SK-N-SH (cell line): Measurements from ENCODE around the gene PBOV1. TPM values are rescaled to one million over a fixed set of nuclear protein-coding genes. Genes with fewer than 3 reads are reported as not detected.

Source experiments
- CTCF ChIA-PET: fragments of 300-600, 350-600 bp; formaldehyde crosslinking; extraction: SDS; loops from one replicate; lab custom pipeline; 2021; lab: Yijun Ruan, JAX
- POLR2A ChIA-PET: fragments of 350-600 bp; sonication (Branson Sonifier 250); formaldehyde crosslinking; extraction: SDS; loops from one replicate; lab custom pipeline; 2020; ENCODE audit warnings: antibody characterized with exemption, inconsistent platforms; lab: Yijun Ruan, JAX
- DNase-seq: peaks from one replicate; pipeline ENCODE4 v3.0.0; 2012
- H2AFZ ChIP-seq: fragments of 200-600 bp; sonication (generic); 2 replicates; pipeline ENCODE4 v1.8.1; 2016; ENCODE audit warnings: antibody characterized with exemption, mild to moderate bottlenecking, low read depth
- H3F3A ChIP-seq: fragments of 200-600 bp; sonication (generic); replicated peaks from 2 replicates; pipeline ENCODE3; 2016; ENCODE audit warnings: antibody characterized with exemption, mild to moderate bottlenecking; ENCODE audit not compliant: insufficient read depth
- H3K27ac ChIP-seq, 2 experiments: fragments of 200-500 bp in 1 of 2; fragments of 200-600 bp in 1 of 2; sonication (Bioruptor generic) in 1 of 2; sonication (generic), shearing (Covaris generic) in 1 of 2; 2 replicates each; pipeline versions ENCODE4 v1.5.1 to v1.6.1; 2014 to 2016; ENCODE audit warnings: low read depth in 2 of 2, inconsistent platforms in 1 of 2, low read length in 1 of 2, mild to moderate bottlenecking in 1 of 2, mixed read lengths in 1 of 2
- H3K27me3 ChIP-seq: fragments of 200-600 bp; sonication (generic), shearing (Covaris generic); 2 replicates; pipeline ENCODE4 v1.6.1; 2016; ENCODE audit warnings: mixed run types; ENCODE audit not compliant: insufficient read depth
- H3K36me3 ChIP-seq, 2 experiments: fragments of 200-500 bp in 1 of 2; fragments of 200-600 bp in 1 of 2; sonication (Bioruptor generic) in 1 of 2; sonication (generic) in 1 of 2; replicated peaks in 1 of 2; 2 replicates each; pipeline versions ENCODE3 to v1.5.1; 2014 to 2016; ENCODE audit warnings: low read length in 1 of 2, mild to moderate bottlenecking in 1 of 2; ENCODE audit not compliant: insufficient read depth in 2 of 2, control insufficient read depth in 1 of 2
- H3K4me1 ChIP-seq, 2 experiments: fragments of 200-500 bp in 1 of 2; fragments of 200-600 bp in 1 of 2; sonication (Bioruptor generic) in 1 of 2; sonication (generic), shearing (Covaris generic) in 1 of 2; 2 replicates each; pipeline versions ENCODE4 v1.5.1 to v1.6.1; 2014 to 2016; ENCODE audit warnings: low read depth in 1 of 2, low read length in 1 of 2, mixed run types in 1 of 2; ENCODE audit not compliant: insufficient read depth in 2 of 2, control insufficient read depth in 1 of 2
- H3K4me2 ChIP-seq: fragments of 200-600 bp; sonication (generic), shearing (Covaris generic); 2 replicates; pipeline ENCODE4 v1.6.1; 2017; ENCODE audit warnings: mixed run types
- H3K4me3 ChIP-seq, 2 experiments: fragments of 200-500 bp in 1 of 2; fragments of 200-600 bp in 1 of 2; sonication (Bioruptor generic) in 1 of 2; sonication (generic), shearing (Covaris generic) in 1 of 2; 2 replicates each; pipeline versions ENCODE4 v1.5.1 to v1.8.1; 2014 to 2016; ENCODE audit warnings: low read depth in 2 of 2, inconsistent platforms in 1 of 2, low read length in 1 of 2, mild to moderate bottlenecking in 1 of 2, mixed read lengths in 1 of 2, moderate library complexity in 1 of 2
- H3K79me2 ChIP-seq: fragments of 200-600 bp; sonication (generic); 2 replicates; pipeline ENCODE4 v1.8.1; 2017; ENCODE audit warnings: mild to moderate bottlenecking; ENCODE audit not compliant: insufficient read depth
- H3K9ac ChIP-seq: fragments of 200-600 bp; sonication (generic); 2 replicates; pipeline ENCODE4 v1.6.1; 2017; ENCODE audit warnings: mixed run types
- H3K9me2 ChIP-seq: fragments of 200-600 bp; sonication (generic); 2 replicates; pipeline ENCODE4 v1.6.1; 2017; ENCODE audit warnings: mixed run types
- H3K9me3 ChIP-seq: fragments of 200-600 bp; sonication (generic); 2 replicates; pipeline ENCODE4 v1.6.1; 2017; ENCODE audit warnings: mixed run types, mild to moderate bottlenecking, moderate library complexity
- H4K20me1 ChIP-seq: fragments of 200-600 bp; sonication (generic); 2 replicates; pipeline ENCODE4 v1.6.1; 2017; ENCODE audit warnings: mild to moderate bottlenecking, mixed run types; ENCODE audit not compliant: insufficient read depth
- EP300 ChIP-seq, 2 experiments: IDR thresholded peaks; 2 replicates each; pipeline versions ENCODE4 v1.4.0 to v1.6.1; 2012; ENCODE audit warnings: borderline replicate concordance in 1 of 2, low read depth in 1 of 2, low read length in 1 of 2
- EZH2phosphoT487 ChIP-seq: fragments of 200-600 bp; sonication (generic); IDR thresholded peaks from 2 replicates; pipeline ENCODE4 v1.6.1; 2017; ENCODE audit warnings: low read depth, mixed run types, mild to moderate bottlenecking, antibody characterized with exemption, moderate library complexity, borderline replicate concordance
- FOSL2 ChIP-seq: IDR thresholded peaks from 2 replicates; pipeline ENCODE4 v1.4.0; 2012; ENCODE audit warnings: low read depth, mild to moderate bottlenecking, moderate library complexity, borderline replicate concordance
- FOXJ3 ChIP-seq: sonication (generic); formaldehyde crosslinking; IDR thresholded peaks from 2 replicates; pipeline ENCODE4 v1.5.1; 2020; ENCODE audit warnings: mild to moderate bottlenecking, missing genetic modification reagents
- GABPA ChIP-seq: IDR thresholded peaks from 2 replicates; pipeline ENCODE4 v1.4.0; 2012; ENCODE audit warnings: low read depth, mild to moderate bottlenecking
- GATA2 ChIP-seq: sonication (generic); formaldehyde crosslinking; IDR thresholded peaks from 2 replicates; pipeline ENCODE4 v1.5.0; 2020; ENCODE audit warnings: mild to moderate bottlenecking, missing genetic modification reagents
- MEF2A ChIP-seq: IDR thresholded peaks from 2 replicates; pipeline ENCODE4 v1.4.0; 2012; ENCODE audit warnings: low read depth, borderline replicate concordance
- MXI1 ChIP-seq: IDR thresholded peaks from 2 replicates; pipeline ENCODE4 v1.6.1; 2012; ENCODE audit warnings: mild to moderate bottlenecking, low read depth, low read length, improper control_type of control experiment
- NRF1 ChIP-seq: IDR thresholded peaks from 2 replicates; pipeline ENCODE4 v1.6.1; 2012; ENCODE audit warnings: low read depth, mild to moderate bottlenecking, low read length
- RAD21 ChIP-seq: IDR thresholded peaks from 2 replicates; pipeline ENCODE4 v1.6.1; 2012; ENCODE audit warnings: mild to moderate bottlenecking, low read length
- RCOR1 ChIP-seq: fragments of 150-350 bp; IDR thresholded peaks from 2 replicates; pipeline ENCODE4 v1.6.1; 2017; ENCODE audit warnings: antibody characterized with exemption, low read length
- REST ChIP-seq: IDR thresholded peaks from 2 replicates; pipeline ENCODE4 v1.6.1; 2012; ENCODE audit warnings: mild to moderate bottlenecking, low read depth, low read length, moderate library complexity
- RFX5 ChIP-seq: IDR thresholded peaks from 2 replicates; pipeline ENCODE4 v1.6.1; 2012; ENCODE audit warnings: mild to moderate bottlenecking, improper control_type of control experiment, low read length
- SIN3A ChIP-seq: IDR thresholded peaks from 2 replicates; pipeline ENCODE4 v1.6.1; 2012; ENCODE audit warnings: low read depth, mild to moderate bottlenecking, low read length, moderate library complexity, borderline replicate concordance
- SMC3 ChIP-seq: IDR thresholded peaks from 2 replicates; pipeline ENCODE4 v1.6.1; 2012; ENCODE audit warnings: low read depth, low read length, improper control_type of control experiment
- TAF1 ChIP-seq: IDR thresholded peaks from 2 replicates; pipeline ENCODE4 v1.6.1; 2012; ENCODE audit warnings: low read depth, mild to moderate bottlenecking, low read length, moderate library complexity, borderline replicate concordance
- WGBS: methylation state at CpG from one replicate; pipeline ENCODE4 v1.1.6; 2017; ENCODE audit warnings: low lambda C conversion rate; 5-methylcytosine and 5-hydroxymethylcytosine counted together
- polyA plus RNA-seq, 3 experiments: library from polyadenylated mRNA; depleted of rRNA; stranded (reverse); fragments of >200 nt; gene quantifications; 2 replicates each; pipeline ENCODE4 v1.2.3, GENCODE V29; 2012
- TF ChIP-seq, protein P1 (sequence below): fragments of 150-350 bp; IDR thresholded peaks from 2 replicates; pipeline ENCODE4 v1.6.1; 2016; ENCODE audit warnings: mild to moderate bottlenecking, low read depth, low read length
- TF ChIP-seq, protein P2 (sequence below): IDR thresholded peaks from 2 replicates; pipeline ENCODE4 v1.4.0; 2012; ENCODE audit warnings: low read depth
- TF ChIP-seq, protein P3 (sequence below): IDR thresholded peaks from 2 replicates; pipeline ENCODE4 v1.4.0; 2012; ENCODE audit warnings: low read depth, borderline replicate concordance
- TF ChIP-seq, protein P4 (sequence below): IDR thresholded peaks from 2 replicates; pipeline ENCODE4; 2012

Gene PBOV1
- polyA plus RNA-seq, 1 of the 3 experiments (the other 2 are of a cell fraction), result not detected

DNA sequence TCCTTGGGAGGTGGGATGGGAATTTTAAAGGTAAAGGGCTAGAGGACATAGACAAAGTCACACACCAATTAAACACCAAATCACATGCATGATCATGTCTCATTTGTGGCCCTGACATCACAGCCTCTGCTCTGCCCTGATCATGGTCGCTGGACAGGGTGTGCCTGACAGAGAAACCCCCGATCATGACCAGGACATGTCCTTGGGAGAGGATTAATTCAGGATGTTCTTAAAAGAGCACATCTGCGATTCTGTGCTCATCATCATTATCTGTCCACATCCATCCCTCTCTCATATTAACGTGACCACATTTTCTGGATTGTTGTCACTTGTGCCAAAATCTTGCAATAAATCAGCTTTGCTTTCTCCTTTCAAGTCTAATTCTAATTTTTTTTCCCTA, 7.7 kb upstream of the PBOV1 start:
- Histone ChIP-seq H3K36me3 (no peaks in the 10 kb centered on the region), H2AFZ (no peak overlapping the region), H4K20me1 (no peaks in the 10 kb centered on the region), H3K27me3 (no peaks in the 10 kb centered on the region), H3K4me1 (no peaks in the 10 kb centered on the region), H3K4me2 (no peak overlapping the region), H3K79me2 (no peaks in the 10 kb centered on the region), H3K9me2 (no peaks in the 10 kb centered on the region), H3K27ac (no peak overlapping the region), H3K9me3 (no peaks in the 10 kb centered on the region), H3K4me3 (no peak overlapping the region), H3F3A (no peaks in the 10 kb centered on the region), H3K9ac (no peak overlapping the region)
- CTCF ChIA-PET, result interaction anchor here (1.5 kb wide), 1 partner anchor 110 kb away, joined by 4 read pairs; no protein-coding TSS in a partner anchor
- WGBS, result 23% methylated on average over 4 of the region's 4 CpGs
- DNase-seq, result no peak
- no peak for TF ChIP-seq RCOR1
- no peak for TF ChIP-seq REST
- TF ChIP-seq GABPA, result no peak
- no peak for TF ChIP-seq MEF2A
- TF ChIP-seq, protein P1, sequence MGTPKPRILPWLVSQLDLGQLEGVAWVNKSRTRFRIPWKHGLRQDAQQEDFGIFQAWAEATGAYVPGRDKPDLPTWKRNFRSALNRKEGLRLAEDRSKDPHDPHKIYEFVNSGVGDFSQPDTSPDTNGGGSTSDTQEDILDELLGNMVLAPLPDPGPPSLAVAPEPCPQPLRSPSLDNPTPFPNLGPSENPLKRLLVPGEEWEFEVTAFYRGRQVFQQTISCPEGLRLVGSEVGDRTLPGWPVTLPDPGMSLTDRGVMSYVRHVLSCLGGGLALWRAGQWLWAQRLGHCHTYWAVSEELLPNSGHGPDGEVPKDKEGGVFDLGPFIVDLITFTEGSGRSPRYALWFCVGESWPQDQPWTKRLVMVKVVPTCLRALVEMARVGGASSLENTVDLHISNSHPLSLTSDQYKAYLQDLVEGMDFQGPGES, result no peak
- TF ChIP-seq, protein P2, sequence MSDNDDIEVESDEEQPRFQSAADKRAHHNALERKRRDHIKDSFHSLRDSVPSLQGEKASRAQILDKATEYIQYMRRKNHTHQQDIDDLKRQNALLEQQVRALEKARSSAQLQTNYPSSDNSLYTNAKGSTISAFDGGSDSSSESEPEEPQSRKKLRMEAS, result no peak
- no peak for TF ChIP-seq FOXJ3 (CRISPR knock-in tag)
- TF ChIP-seq GATA2 (CRISPR knock-in tag), result no peak
- no peak for TF ChIP-seq FOSL2
- no peak for TF ChIP-seq RFX5
- no peak for TF ChIP-seq EP300 (IDR thresholded peaks at IDR 0.05; ENCODE audit: borderline replicate concordance in 1 of 2, low read depth in 1 of 2, low read length in 1 of 2)
- no peak for TF ChIP-seq EZH2phosphoT487
- POLR2A ChIA-PET, result no interaction called here

DNA sequence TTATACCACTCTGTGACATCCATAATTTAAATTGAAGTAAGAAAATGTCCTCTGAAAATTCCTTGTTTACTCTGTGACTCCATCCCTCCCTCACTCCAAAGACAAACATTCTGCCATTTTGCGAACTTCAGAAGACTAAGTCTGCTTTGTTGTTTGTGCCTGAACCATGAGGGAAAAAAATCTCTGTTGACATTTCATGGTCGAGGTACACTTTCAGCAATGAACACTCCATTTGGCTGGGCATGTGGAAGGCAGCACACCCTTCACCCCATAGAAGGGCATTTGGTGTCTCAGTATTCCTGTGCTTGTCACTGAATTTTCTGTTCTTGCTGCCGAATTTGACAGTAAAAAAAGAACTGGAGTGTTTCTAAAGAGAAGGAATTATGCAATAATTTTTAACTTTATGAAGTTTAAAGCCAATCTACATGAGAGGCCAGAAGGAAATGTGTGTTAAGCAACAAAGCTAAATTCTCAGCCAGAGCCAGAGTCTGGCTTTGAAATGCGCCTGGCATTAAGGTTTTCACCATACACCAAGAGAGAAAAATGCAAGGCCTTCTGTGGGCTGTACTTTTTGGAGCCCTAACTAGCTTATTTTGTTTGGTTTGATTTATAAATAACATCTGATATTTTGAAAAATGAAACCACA, 4.7 kb upstream of the PBOV1 start:
- Histone ChIP-seq H3K36me3 (no peaks in the 10 kb centered on the region), H4K20me1 (no peaks in the 10 kb centered on the region), H3K9me3 (no peaks in the 10 kb centered on the region), H3K4me2 (no peak overlapping the region), H3K27me3 (no peaks in the 10 kb centered on the region), H3K79me2 (no peaks in the 10 kb centered on the region), H3F3A (no peaks in the 10 kb centered on the region), H3K9me2 (no peaks in the 10 kb centered on the region), H3K4me3 (no peak overlapping the region), H3K4me1 (no peaks in the 10 kb centered on the region), H2AFZ (no peak overlapping the region), H3K27ac (no peak overlapping the region), H3K9ac (no peak overlapping the region)
- WGBS, result 19% methylated on average over 4 of the region's 4 CpGs
- ChIA-PET POLR2A (no interaction called here), CTCF (no interaction called here)
- no peak for DNase-seq
- TF ChIP-seq RAD21 (no peak), SMC3 (no peak), NRF1 (no peak), MXI1 (no peak), GATA2 (CRISPR knock-in tag) (no peak), TAF1 (no peak), SIN3A (no peak), GABPA (no peak)
- TF ChIP-seq, protein P3, sequence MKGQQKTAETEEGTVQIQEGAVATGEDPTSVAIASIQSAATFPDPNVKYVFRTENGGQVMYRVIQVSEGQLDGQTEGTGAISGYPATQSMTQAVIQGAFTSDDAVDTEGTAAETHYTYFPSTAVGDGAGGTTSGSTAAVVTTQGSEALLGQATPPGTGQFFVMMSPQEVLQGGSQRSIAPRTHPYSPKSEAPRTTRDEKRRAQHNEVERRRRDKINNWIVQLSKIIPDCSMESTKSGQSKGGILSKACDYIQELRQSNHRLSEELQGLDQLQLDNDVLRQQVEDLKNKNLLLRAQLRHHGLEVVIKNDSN, result no peak
- TF ChIP-seq, protein P4, sequence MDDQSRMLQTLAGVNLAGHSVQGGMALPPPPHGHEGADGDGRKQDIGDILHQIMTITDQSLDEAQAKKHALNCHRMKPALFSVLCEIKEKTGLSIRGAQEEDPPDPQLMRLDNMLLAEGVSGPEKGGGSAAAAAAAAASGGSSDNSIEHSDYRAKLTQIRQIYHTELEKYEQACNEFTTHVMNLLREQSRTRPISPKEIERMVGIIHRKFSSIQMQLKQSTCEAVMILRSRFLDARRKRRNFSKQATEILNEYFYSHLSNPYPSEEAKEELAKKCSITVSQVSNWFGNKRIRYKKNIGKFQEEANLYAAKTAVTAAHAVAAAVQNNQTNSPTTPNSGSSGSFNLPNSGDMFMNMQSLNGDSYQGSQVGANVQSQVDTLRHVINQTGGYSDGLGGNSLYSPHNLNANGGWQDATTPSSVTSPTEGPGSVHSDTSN, result no peak
